PC-3 (cell line): ENCODE data around the gene GPR68.

ENCODE experiments used
- EZH2 ChIP-seq: fragments of 300-600 bp; sonication (generic); IDR thresholded peaks from one replicate; pipeline ENCODE4 v1.6.1; 2017; ENCODE audit warnings: antibody characterized with exemption, mild to moderate bottlenecking, low read length; ENCODE audit not compliant: unreplicated experiment
- EZH2phosphoT487 ChIP-seq: fragments of 300-600 bp; sonication (generic); IDR thresholded peaks from 2 replicates; pipeline ENCODE4 v1.6.1; 2018; ENCODE audit warnings: mild to moderate bottlenecking, antibody characterized with exemption, low read length, borderline replicate concordance
- TF ChIP-seq, protein P1 (sequence below): fragments of 300-600 bp; sonication (generic); conservative IDR thresholded peaks from 2 replicates; pipeline ENCODE4 v1.5.1; 2017; ENCODE audit warnings: antibody characterized with exemption, low read depth, mild to moderate bottlenecking, low read length

GRCh38 chr14:91185721-91186120 is 58.8 kb downstream of the GPR68 start:
- TF ChIP-seq, protein P1, sequence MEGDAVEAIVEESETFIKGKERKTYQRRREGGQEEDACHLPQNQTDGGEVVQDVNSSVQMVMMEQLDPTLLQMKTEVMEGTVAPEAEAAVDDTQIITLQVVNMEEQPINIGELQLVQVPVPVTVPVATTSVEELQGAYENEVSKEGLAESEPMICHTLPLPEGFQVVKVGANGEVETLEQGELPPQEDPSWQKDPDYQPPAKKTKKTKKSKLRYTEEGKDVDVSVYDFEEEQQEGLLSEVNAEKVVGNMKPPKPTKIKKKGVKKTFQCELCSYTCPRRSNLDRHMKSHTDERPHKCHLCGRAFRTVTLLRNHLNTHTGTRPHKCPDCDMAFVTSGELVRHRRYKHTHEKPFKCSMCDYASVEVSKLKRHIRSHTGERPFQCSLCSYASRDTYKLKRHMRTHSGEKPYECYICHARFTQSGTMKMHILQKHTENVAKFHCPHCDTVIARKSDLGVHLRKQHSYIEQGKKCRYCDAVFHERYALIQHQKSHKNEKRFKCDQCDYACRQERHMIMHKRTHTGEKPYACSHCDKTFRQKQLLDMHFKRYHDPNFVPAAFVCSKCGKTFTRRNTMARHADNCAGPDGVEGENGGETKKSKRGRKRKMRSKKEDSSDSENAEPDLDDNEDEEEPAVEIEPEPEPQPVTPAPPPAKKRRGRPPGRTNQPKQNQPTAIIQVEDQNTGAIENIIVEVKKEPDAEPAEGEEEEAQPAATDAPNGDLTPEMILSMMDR, result no peak
- TF ChIP-seq EZH2, result no peak
- TF ChIP-seq EZH2phosphoT487, result no peak
